ENCODE results near the gene ALK. TPM values are rescaled to one million over a fixed set of nuclear protein-coding genes. Genes with fewer than 3 reads are reported as not detected.

Gene ALK
- total and polyA plus RNA-seq, 10 of the 15 experiments (the other 5 are each of a cell fraction or from before 2014, with no cell fraction given) = 0.11 TPM; not detected in 9

GRCh38 chr2:29361231-29361630, 560.2 kb downstream of the ALK start:
- Histone ChIP-seq H3K4me3 (no peak overlapping the region), H3K27ac (ENCODE audit: control insufficient read depth, insufficient read depth) (no peak overlapping the region), H3K79me2 (ENCODE audit: control insufficient read depth, insufficient read depth, low read length) (no peaks in the 10 kb centered on the region), H3K36me3 (ENCODE audit: control insufficient read depth in 2 of 2, insufficient read depth in 2 of 2, low read length in 1 of 2) (no peaks in the 10 kb centered on the region), H4K20me1 (ENCODE audit: control insufficient read depth, insufficient read depth) (no peaks in the 10 kb centered on the region), H3K27me3 (replicated peaks in 1 of 2; ENCODE audit: control insufficient read depth in 2 of 2, insufficient read depth in 2 of 2, low read length in 1 of 2) (no peaks in the 10 kb centered on the region), H3K9ac (ENCODE audit: control insufficient read depth, insufficient read depth, low read length) (no peak overlapping the region), H3K4me1 (ENCODE audit: control insufficient read depth, insufficient read depth, low read length) (no peaks in the 10 kb centered on the region), H3K4me2 (ENCODE audit: control insufficient read depth, insufficient read depth) (no peak overlapping the region), H3K9me3 (replicated peaks; ENCODE audit: control insufficient read depth, insufficient read depth, low read length) (no peaks in the 10 kb centered on the region), H2AFZ (ENCODE audit: control insufficient read depth, low read depth, low read length) (no peak overlapping the region)
- ATAC-seq = no peak
- RAD21 ChIA-PET (ENCODE audit: unreplicated experiment) = no interaction called here
- no peak for DNase-seq (ENCODE audit: low read depth, low spot score)
- whole genome bisulfite sequencing (ENCODE audit: insufficient coverage, insufficient replicate concordance, low lambda C conversion rate, missing lambda C conversion rate) = 70% methylated on average over 6 of the region's 6 CpGs
- SMC1A ChIA-PET (ENCODE audit: uncharacterized antibody, unreplicated experiment) = no interaction called here
- no peak for FAIRE-seq
- CTCF ChIA-PET = no interaction called here
- TF ChIP-seq KDM1A (IDR thresholded peaks at IDR 0.05; ENCODE audit: borderline replicate concordance) (no peak), CTCF (IDR thresholded peaks at IDR 0.05 in 2 of 3, conservative IDR thresholded peaks at IDR 0.05 in 1 of 3; ENCODE audit: control insufficient read depth in 2 of 3, extremely low read depth in 1 of 3, insufficient read depth in 1 of 3, low read depth in 3 of 3, low read length in 3 of 3) (no peak), PAX8 (IDR thresholded peaks at IDR 0.05) (no peak), SIX5 (IDR thresholded peaks at IDR 0.05; ENCODE audit: low read depth, low read length, severe bottlenecking) (no peak), ZNF207 (IDR thresholded peaks at IDR 0.05; ENCODE audit: borderline replicate concordance) (no peak), BHLHE40 (IDR thresholded peaks at IDR 0.05; ENCODE audit: borderline replicate concordance in 1 of 2, low read depth in 2 of 2, low read length in 1 of 2) (no peak), POLR2AphosphoS5 (IDR thresholded peaks at IDR 0.05; ENCODE audit: low read length) (no peak), SMAD5 (IDR thresholded peaks at IDR 0.05; ENCODE audit: low read depth) (no peak), SREBF1 (IDR thresholded peaks at IDR 0.05; ENCODE audit: low read length) (no peak), MTA2 (IDR thresholded peaks at IDR 0.05; ENCODE audit: low read depth) (no peak), CEBPB (IDR thresholded peaks at IDR 0.05; ENCODE audit: borderline replicate concordance in 1 of 2, low read depth in 2 of 2, low read length in 2 of 2) (no peak), ZNF384 (IDR thresholded peaks at IDR 0.05; ENCODE audit: borderline replicate concordance, low read depth, low read length) (no peak), EGR1 (IDR thresholded peaks at IDR 0.05; ENCODE audit: borderline replicate concordance in 1 of 2, low read depth in 2 of 2, low read length in 2 of 2) (no peak), FOXK2 (IDR thresholded peaks at IDR 0.05) (no peak), ZBTB40 (IDR thresholded peaks at IDR 0.05; ENCODE audit: borderline replicate concordance) (no peak), STAT3 (IDR thresholded peaks at IDR 0.05; ENCODE audit: low read depth, low read length) (no peak), SUPT20H (IDR thresholded peaks at IDR 0.05; ENCODE audit: borderline replicate concordance, control insufficient read depth, low read depth, low read length) (no peak)
- POLR2A ChIA-PET = no interaction called here
- intact Hi-C loops (cut with micrococcal nuclease; ENCODE audit: unreplicated experiment) (no loop called here), in situ Hi-C loops (cut with MboI) (no loop called here)
- no TSS peak for BruUV-seq (replicated peaks)

All from GM12878 (cell line).